SH-SY5Y (cell line): ENCODE data around the gene MAN2B2.

ENCODE experiments used
- GATA2 ChIP-seq: IDR thresholded peaks from 2 replicates; pipeline ENCODE4 v1.6.1; 2011; ENCODE audit warnings: mild to moderate bottlenecking, low read depth, low read length
- GATA3 ChIP-seq: IDR thresholded peaks from 2 replicates; pipeline ENCODE4 v1.6.1; 2011; ENCODE audit warnings: low read depth, mild to moderate bottlenecking, low read length, moderate library complexity

- no peak for TF ChIP-seq GATA2
- TF ChIP-seq GATA3, result no peak
These were observed 39.8 kb downstream of the MAN2B2 start for GRCh38 chr4:6614701-6615230.
